Left renal pelvis (tissue), 4 donors: ENCODE data around the gene IRX6. TPM values are rescaled to one million over a fixed set of nuclear protein-coding genes. Genes with fewer than 3 reads are reported as not detected.

Source experiments
- DNase-seq, 4 donors: peaks; one replicate each; pipeline ENCODE4 v3.0.0-alpha.2; 2013; ENCODE audit warnings: low read depth in 4 of 4, low spot score in 3 of 4
- polyA plus RNA-seq, 4 donors: library from polyadenylated mRNA; unstranded; fragments of 120-200 nt; gene quantifications; one replicate each; pipeline ENCODE4 v1.2.1, GENCODE V29; 2013; ENCODE audit not compliant: insufficient read length in 4 of 4

The IRX6 gene
- 1 to 10 TPM in 3 of 4 donors, under 1 TPM in 1; 0.12 to 6.1 (median 5.3) TPM for polyA plus RNA-seq

GRCh38 chr16:55323637-55324271, at the start of gene IRX6:
Gene IRX6, plus strand, starts transcription at chr16:55324203. Its CDS starts 889 bp downstream, at chr16:55325092.
- DNase-seq: no peak

- DNase-seq: no peak
Observed at GRCh38 chr16:55274391-55274790, 49.6 kb upstream of the IRX6 start.

GRCh38 chr16:55275167-55275566, 48.8 kb upstream of the IRX6 start:
- DNase-seq: no peak

- no peak for DNase-seq
Observed at GRCh38 chr16:55275869-55276268, 48.1 kb upstream of the IRX6 start.

GRCh38 chr16:55277536-55277935, 46.5 kb upstream of the IRX6 start:
- DNase-seq: no peak

- DNase-seq: no peak
Observed at GRCh38 chr16:55279598-55279997, 44.4 kb upstream of the IRX6 start.

- no peak for DNase-seq
Observed at GRCh38 chr16:55280587-55280986, 43.4 kb upstream of the IRX6 start.

- DNase-seq: no peak
Observed at GRCh38 chr16:55282441-55282840, 41.6 kb upstream of the IRX6 start.

- DNase-seq: no peak
Observed at GRCh38 chr16:55283812-55284717, 39.9 kb upstream of the IRX6 start.

GRCh38 chr16:55284718-55285099, 39.3 kb upstream of the IRX6 start:
- DNase-seq: no peak

- DNase-seq: no peak
Observed at GRCh38 chr16:55285586-55285985, 38.4 kb upstream of the IRX6 start.

GRCh38 chr16:55289353-55289752, 34.6 kb upstream of the IRX6 start:
- no peak for DNase-seq

GRCh38 chr16:55291847-55292246, 32.2 kb upstream of the IRX6 start:
- DNase-seq: no peak

- DNase-seq: no peak
Observed at GRCh38 chr16:55292491-55292890, 31.5 kb upstream of the IRX6 start.

GRCh38 chr16:55294129-55294528, 29.9 kb upstream of the IRX6 start:
- DNase-seq: no peak

GRCh38 chr16:55294931-55295342, 29.1 kb upstream of the IRX6 start:
- DNase-seq: no peak

GRCh38 chr16:55297062-55297909, 26.7 kb upstream of the IRX6 start:
- DNase-seq: peak in 2 of 4 donors; percentile 43 to 67

GRCh38 chr16:55297910-55298479, 26.0 kb upstream of the IRX6 start:
- no peak for DNase-seq

GRCh38 chr16:55301385-55302008, 22.5 kb upstream of the IRX6 start:
- DNase-seq: no peak

- no peak for DNase-seq
Observed at GRCh38 chr16:55302635-55303034, 21.4 kb upstream of the IRX6 start.
